Measurements from ENCODE around the gene SORCS2.

GRCh38 chr4:7737268-7737645 is 544.9 kb downstream of the SORCS2 start:
- no peak for TF ChIP-seq POLR2A (IDR thresholded peaks at IDR 0.05)
- no peak for TF ChIP-seq CTCF (IDR thresholded peaks at IDR 0.05)

Data from esophagus squamous epithelium (tissue), 4 donors.